ENCODE measurements around the gene FAIM2.

The FAIM2 gene

GRCh38 chr12:49933796-49934195, 30.1 kb upstream of the FAIM2 start:
- Histone ChIP-seq H2AFZ (ENCODE audit: low read depth, low read length) (no peak overlapping the region), H3K4me2 (ENCODE audit: low read length) (no peak overlapping the region), H3K9ac (ENCODE audit: low read length) (no peak overlapping the region), H3K27me3 (ENCODE audit: low read depth, low read length) (peaks cover 17% of the 10 kb centered on the region), H3K27ac (ENCODE audit: low read length) (no peak overlapping the region), H3K36me3 (replicated peaks; ENCODE audit: low read depth, low read length) (no peaks in the 10 kb centered on the region), H3K9me3 (ENCODE audit: insufficient read depth, low read length) (no peaks in the 10 kb centered on the region), H3K79me2 (ENCODE audit: low read length) (no peaks in the 10 kb centered on the region), H4K20me1 (ENCODE audit: insufficient read depth, low read length) (no peaks in the 10 kb centered on the region), H3K4me1 (ENCODE audit: low read length) (no peaks in the 10 kb centered on the region), H3K4me3 (ENCODE audit: low read length) (no peak overlapping the region)
- TF ChIP-seq CTCF (IDR thresholded peaks at IDR 0.05; ENCODE audit: low read depth, low read length) (no peak), EZH2phosphoT487 (IDR thresholded peaks at IDR 0.05; ENCODE audit: low read depth) (no peak)

GRCh38 chr12:49932533-49933130, 28.9 kb upstream of the FAIM2 start:
- H2AFZ ChIP-seq (ENCODE audit: low read depth, low read length), result no peak overlapping the region
- no peak overlapping the region for H3K4me2 ChIP-seq (ENCODE audit: low read length)
- no peaks in the 10 kb centered on the region for H3K79me2 ChIP-seq (ENCODE audit: low read length)
- H4K20me1 ChIP-seq (ENCODE audit: insufficient read depth, low read length), result no peaks in the 10 kb centered on the region
- no peaks in the 10 kb centered on the region for H3K9me3 ChIP-seq (ENCODE audit: insufficient read depth, low read length)
- no peaks in the 10 kb centered on the region for H3K4me1 ChIP-seq (ENCODE audit: low read length)
- no peak overlapping the region for H3K4me3 ChIP-seq (ENCODE audit: low read length)
- peaks cover 17% of the 10 kb centered on the region for H3K27me3 ChIP-seq (ENCODE audit: low read depth, low read length)
- H3K27ac ChIP-seq (ENCODE audit: low read length), result no peak overlapping the region
- TF ChIP-seq CTCF (IDR thresholded peaks at IDR 0.05; ENCODE audit: low read depth, low read length), result no peak
- no peak for TF ChIP-seq EZH2phosphoT487 (IDR thresholded peaks at IDR 0.05; ENCODE audit: low read depth)
- H3K36me3 ChIP-seq (replicated peaks; ENCODE audit: low read depth, low read length), result no peaks in the 10 kb centered on the region
- H3K9ac ChIP-seq (ENCODE audit: low read length), result no peak overlapping the region

- TF ChIP-seq CTCF (IDR thresholded peaks at IDR 0.05; ENCODE audit: low read depth, low read length) (no peak), EZH2phosphoT487 (IDR thresholded peaks at IDR 0.05; ENCODE audit: low read depth) (no peak)
- no peak overlapping the region for H3K27ac ChIP-seq (ENCODE audit: low read length)
- H3K4me1 ChIP-seq (ENCODE audit: low read length), result no peaks in the 10 kb centered on the region
- H4K20me1 ChIP-seq (ENCODE audit: insufficient read depth, low read length), result no peaks in the 10 kb centered on the region
- no peak overlapping the region for H3K4me2 ChIP-seq (ENCODE audit: low read length)
- H3K9me3 ChIP-seq (ENCODE audit: insufficient read depth, low read length), result no peaks in the 10 kb centered on the region
- H3K27me3 ChIP-seq (ENCODE audit: low read depth, low read length), result peaks cover 17% of the 10 kb centered on the region
- H3K36me3 ChIP-seq (replicated peaks; ENCODE audit: low read depth, low read length), result no peaks in the 10 kb centered on the region
- no peak overlapping the region for H3K4me3 ChIP-seq (ENCODE audit: low read length)
- H3K79me2 ChIP-seq (ENCODE audit: low read length), result no peaks in the 10 kb centered on the region
- H2AFZ ChIP-seq (ENCODE audit: low read depth, low read length), result no peak overlapping the region
- no peak overlapping the region for H3K9ac ChIP-seq (ENCODE audit: low read length)
Observed at GRCh38 chr12:49932023-49932422, 28.3 kb upstream of the FAIM2 start.

GRCh38 chr12:49930515-49931288, 27.0 kb upstream of the FAIM2 start:
- H3K9me3 ChIP-seq (ENCODE audit: insufficient read depth, low read length), result no peaks in the 10 kb centered on the region
- H3K27ac ChIP-seq (ENCODE audit: low read length), result no peak overlapping the region
- H2AFZ ChIP-seq (ENCODE audit: low read depth, low read length), result no peak overlapping the region
- TF ChIP-seq EZH2phosphoT487 (IDR thresholded peaks at IDR 0.05; ENCODE audit: low read depth), result no peak
- no peak for TF ChIP-seq CTCF (IDR thresholded peaks at IDR 0.05; ENCODE audit: low read depth, low read length)
- H3K27me3 ChIP-seq (ENCODE audit: low read depth, low read length), result peaks cover 17% of the 10 kb centered on the region
- H3K4me3 ChIP-seq (ENCODE audit: low read length), result no peak overlapping the region
- no peaks in the 10 kb centered on the region for H3K4me1 ChIP-seq (ENCODE audit: low read length)
- H3K36me3 ChIP-seq (replicated peaks; ENCODE audit: low read depth, low read length), result no peaks in the 10 kb centered on the region
- no peaks in the 10 kb centered on the region for H4K20me1 ChIP-seq (ENCODE audit: insufficient read depth, low read length)
- H3K4me2 ChIP-seq (ENCODE audit: low read length), result no peak overlapping the region
- no peaks in the 10 kb centered on the region for H3K79me2 ChIP-seq (ENCODE audit: low read length)
- H3K9ac ChIP-seq (ENCODE audit: low read length), result no peak overlapping the region

All from OCI-LY3 (cell line).